ENCODE measurements around the gene RPL4. TPM values are rescaled to one million over a fixed set of nuclear protein-coding genes. Genes with fewer than 3 reads are reported as not detected.

Gene RPL4
- total RNA-seq = 1,310 and 1,702 TPM in 2 replicates

DNA sequence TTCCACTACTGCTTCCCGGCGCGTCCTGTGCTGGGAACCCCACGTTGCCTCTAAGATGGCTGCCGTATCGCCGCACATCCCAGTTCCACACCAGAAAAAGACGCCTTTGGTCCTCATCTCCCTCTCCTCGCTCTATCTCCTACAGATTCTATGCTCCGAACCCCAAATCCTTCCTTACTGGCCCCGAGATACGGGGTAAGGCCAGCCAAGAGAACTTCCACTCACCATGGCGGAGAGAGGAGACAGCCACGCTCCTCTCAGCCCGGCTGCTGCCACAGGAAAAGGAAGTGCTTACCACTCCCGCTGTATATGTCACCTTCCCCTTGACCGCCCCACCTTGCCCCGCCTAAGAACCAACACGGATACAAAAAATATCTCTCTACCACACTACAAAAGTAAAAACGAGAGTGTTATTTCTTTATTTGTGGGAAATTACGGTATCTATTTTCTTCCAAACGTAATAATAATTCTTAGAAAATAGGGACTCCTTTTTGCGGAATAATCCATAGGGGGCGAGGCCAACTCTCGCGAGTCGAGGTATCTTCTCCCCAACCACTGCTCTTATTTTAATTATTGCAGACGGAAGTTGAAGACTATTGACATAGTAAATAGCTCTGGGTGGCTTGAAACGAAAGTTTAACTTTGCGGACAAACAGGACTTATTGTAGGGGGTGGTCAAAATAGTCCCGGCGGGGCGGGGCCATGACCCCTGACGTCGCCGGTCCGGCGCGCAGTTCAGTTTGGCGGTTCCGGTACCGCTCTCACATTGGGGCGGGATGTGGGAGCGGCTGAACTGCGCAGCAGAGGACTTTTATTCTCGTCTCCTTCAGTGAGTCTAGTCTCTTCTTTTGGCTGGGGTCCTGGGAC, at the start of gene RPL4, which contains the start of gene ZWILCH:
Gene RPL4, minus strand, starts transcription at position 293 of the 867 bp plus-strand sequence. Its CDS starts 65 bp downstream, at position 228.
Gene ZWILCH, plus strand, starts transcription at position 764 of the 867 bp plus-strand sequence. Its CDS starts 13 bp downstream, at position 777.

DNA sequence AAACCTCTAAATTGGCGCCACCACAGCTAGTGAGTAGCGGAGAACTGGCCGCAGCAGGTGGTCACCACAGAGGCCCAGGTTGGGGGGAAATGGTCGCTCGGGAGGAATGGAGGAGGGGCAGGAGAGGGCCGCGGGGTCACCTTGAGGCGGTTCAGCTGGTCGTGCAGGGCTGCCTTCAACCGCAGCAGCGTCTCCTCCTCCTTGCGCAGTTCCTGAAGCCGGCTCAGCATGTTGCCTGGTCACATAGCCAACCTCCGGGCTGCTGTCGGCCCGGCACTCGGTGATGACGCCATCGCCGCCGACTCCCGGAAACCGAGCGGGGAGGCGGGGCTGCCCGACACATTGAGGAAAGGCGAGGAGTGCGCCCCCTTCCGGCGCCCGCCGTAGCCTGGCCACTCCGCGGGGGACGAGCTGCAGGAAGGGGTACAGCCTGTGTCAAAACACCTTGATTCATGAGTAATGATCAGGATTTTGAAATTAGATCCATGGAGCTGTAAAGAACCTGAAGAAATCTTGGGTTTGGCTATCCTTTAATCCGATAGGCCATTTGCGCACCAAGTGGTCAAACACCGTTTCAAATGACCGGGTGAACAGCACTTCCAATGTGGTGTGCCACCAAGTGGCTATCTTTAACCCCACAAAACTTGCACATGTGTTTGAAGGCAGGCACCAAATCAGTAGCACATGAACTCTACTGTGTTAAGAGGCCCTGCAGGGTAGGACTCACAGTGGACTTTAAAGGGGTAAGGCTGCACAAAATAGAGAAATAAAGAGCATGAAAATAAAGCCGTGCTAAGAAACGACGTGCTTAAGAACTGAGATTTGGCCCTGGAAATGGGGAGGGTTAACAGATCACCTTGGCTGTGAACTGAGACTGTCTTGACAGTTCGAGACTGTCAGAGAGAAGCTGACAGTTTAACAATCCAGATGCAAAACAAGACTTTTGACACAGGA, 6.9 kb downstream of the RPL4 start, which contains the start of gene SNAPC5:
Gene SNAPC5, minus strand, starts transcription at position 261 of the 954 bp plus-strand sequence. Its CDS starts 31 bp downstream, at position 230.

Other genes starting within 250 kb of the RPL4 start
- 27.2 and 32.6 TPM in 2 replicates for gene DIS3L, start 211.3 kb downstream of the RPL4 start, total RNA-seq
- gene TIPIN, start 148.2 kb downstream of the RPL4 start, total RNA-seq = 14.2 and 16.8 TPM in 2 replicates
- gene MAP2K1, start 117.9 kb downstream of the RPL4 start, total RNA-seq = 27.2 and 32.2 TPM in 2 replicates
- gene SNAPC5, start 7.1 kb downstream of the RPL4 start, total RNA-seq = 28.0 and 34.7 TPM in 2 replicates
- 20.0 and 23.4 TPM in 2 replicates for gene ZWILCH, start 471 bp upstream of the RPL4 start, total RNA-seq
- gene LCTL, start 61.1 kb upstream of the RPL4 start, total RNA-seq = under 0.01 and 0.06 TPM in 2 replicates
- 55.4 and 73.9 TPM in 2 replicates for gene SMAD6, start 197.4 kb upstream of the RPL4 start, total RNA-seq

Data from aortic smooth muscle cell (primary cell).